ENCODE results near the gene EIF5A. TPM values are rescaled to one million over a fixed set of nuclear protein-coding genes. Genes with fewer than 3 reads are reported as not detected.

EIF5A gene
- total RNA-seq, 1 experiment from 2014 or later: 1,140 TPM

GRCh38 chr17:7307686-7308624 is 527 bp downstream of the EIF5A start:
- Histone ChIP-seq H2AFZ (ENCODE audit: low read length) (no peak overlapping the region), H4K20me1 (ENCODE audit: low read length) (peaks cover 34% of the 10 kb centered on the region), H3K79me2 (ENCODE audit: low read length) (peaks cover 51% of the 10 kb centered on the region), H3K4me1 (ENCODE audit: insufficient read depth, low read length) (peaks cover 23% of the 10 kb centered on the region; the same call in 1 of the 2 replicates), H3K27me3 (ENCODE audit: low read length) (no peaks in the 10 kb centered on the region), H3K4me2 (ENCODE audit: low read length) (peak overlapping the region; percentile 93), H3F3A (ENCODE audit: low read length, unreplicated experiment) (peaks cover 6% of the 10 kb centered on the region), H3K9me3 (ENCODE audit: low read length) (no peaks in the 10 kb centered on the region), H3K9me2 (replicated peaks; ENCODE audit: low read length) (no peaks in the 10 kb centered on the region), H3K4me3 (ENCODE audit: low read length) (peak overlapping the region; percentile 85), H3K27ac (ENCODE audit: low read length) (peak overlapping the region; percentile 97), H3K9ac (ENCODE audit: low read length) (peak overlapping the region; percentile 100), H3K36me3 (ENCODE audit: low read depth, low read length) (peaks cover 35% of the 10 kb centered on the region)
- CTCF ChIA-PET: no interaction called here
- intact Hi-C loops (cut with micrococcal nuclease): loop anchor here (2.0 to 5.0 kb wide), 3 partner anchors 21 to 261 kb away; partner anchors contain the start of genes GABARAP and NEURL4
- DNase-seq: peak; percentile 35
- BruUV-seq (replicated peaks): no TSS peak
- POLR2A ChIA-PET (ENCODE audit: unreplicated experiment): no interaction called here
- peak; percentile 8; the same call in 1 of the 2 replicates for ATAC-seq
- no peak for TF ChIP-seq EZH2phosphoT487 (IDR thresholded peaks at IDR 0.05; ENCODE audit: borderline replicate concordance, low read length)
- TF ChIP-seq CTCF (conservative IDR thresholded peaks at IDR 0.05; ENCODE audit: low read depth, low read length): no peak
- no peak for TF ChIP-seq EZH2 (IDR thresholded peaks at IDR 0.05; ENCODE audit: low read length, unreplicated experiment)

GRCh38 chr17:7308625-7309433 is 1.4 kb downstream of the EIF5A start:
- Histone ChIP-seq H3K36me3 (ENCODE audit: low read depth, low read length) (peaks cover 35% of the 10 kb centered on the region), H3K27ac (ENCODE audit: low read length) (peak overlapping the region; percentile 97), H3F3A (ENCODE audit: low read length, unreplicated experiment) (peaks cover 12% of the 10 kb centered on the region), H3K4me3 (ENCODE audit: low read length) (peak overlapping the region; percentile 85), H3K27me3 (ENCODE audit: low read length) (no peaks in the 10 kb centered on the region), H3K9me2 (replicated peaks; ENCODE audit: low read length) (no peaks in the 10 kb centered on the region), H3K79me2 (ENCODE audit: low read length) (peaks cover 51% of the 10 kb centered on the region), H3K4me2 (ENCODE audit: low read length) (peak overlapping the region; percentile 93), H3K4me1 (ENCODE audit: insufficient read depth, low read length) (peaks cover 23% of the 10 kb centered on the region; the same call in 1 of the 2 replicates), H3K9ac (ENCODE audit: low read length) (peak overlapping the region; percentile 100), H4K20me1 (ENCODE audit: low read length) (peaks cover 38% of the 10 kb centered on the region), H2AFZ (ENCODE audit: low read length) (no peak overlapping the region), H3K9me3 (ENCODE audit: low read length) (no peaks in the 10 kb centered on the region)
- peak; percentile 68 for DNase-seq
- TSS peak; percentile 88 for BruUV-seq (replicated peaks)
- TF ChIP-seq CTCF (conservative IDR thresholded peaks at IDR 0.05; ENCODE audit: low read depth, low read length): no peak
- no peak for TF ChIP-seq EZH2phosphoT487 (IDR thresholded peaks at IDR 0.05; ENCODE audit: borderline replicate concordance, low read length)
- no peak for TF ChIP-seq EZH2 (IDR thresholded peaks at IDR 0.05; ENCODE audit: low read length, unreplicated experiment)
- ChIA-PET CTCF (no interaction called here), POLR2A (ENCODE audit: unreplicated experiment) (interaction anchor here (0.6 kb wide), 1 partner anchor 89 kb away, joined by 5 read pairs; no protein-coding TSS in a partner anchor)
- intact Hi-C loops (cut with micrococcal nuclease): loop anchor here (2.0 to 5.0 kb wide), 3 partner anchors 20 to 262 kb away; partner anchors contain the start of genes GABARAP and NEURL4
- peak; percentile 29 for ATAC-seq
